GM12875 (cell line): ENCODE measurements around the gene JAKMIP1.
A peak's percentile ranks its signal among the peaks of the same experiment; 100 is the strongest.

Experiments
- H3K4me3 ChIP-seq: one replicate; pipeline ENCODE4 v1.5.1; 2011; ENCODE audit warnings: low read depth, low read length, control low read depth
- TF ChIP-seq, protein P1 (sequence below): IDR thresholded peaks from 2 replicates; pipeline ENCODE4 v1.5.1; 2011; ENCODE audit warnings: low read depth, mild to moderate bottlenecking, control low read depth, inconsistent platforms, low read length, moderate library complexity, borderline replicate concordance; ENCODE audit not compliant: insufficient read depth

The JAKMIP1 gene

DNA sequence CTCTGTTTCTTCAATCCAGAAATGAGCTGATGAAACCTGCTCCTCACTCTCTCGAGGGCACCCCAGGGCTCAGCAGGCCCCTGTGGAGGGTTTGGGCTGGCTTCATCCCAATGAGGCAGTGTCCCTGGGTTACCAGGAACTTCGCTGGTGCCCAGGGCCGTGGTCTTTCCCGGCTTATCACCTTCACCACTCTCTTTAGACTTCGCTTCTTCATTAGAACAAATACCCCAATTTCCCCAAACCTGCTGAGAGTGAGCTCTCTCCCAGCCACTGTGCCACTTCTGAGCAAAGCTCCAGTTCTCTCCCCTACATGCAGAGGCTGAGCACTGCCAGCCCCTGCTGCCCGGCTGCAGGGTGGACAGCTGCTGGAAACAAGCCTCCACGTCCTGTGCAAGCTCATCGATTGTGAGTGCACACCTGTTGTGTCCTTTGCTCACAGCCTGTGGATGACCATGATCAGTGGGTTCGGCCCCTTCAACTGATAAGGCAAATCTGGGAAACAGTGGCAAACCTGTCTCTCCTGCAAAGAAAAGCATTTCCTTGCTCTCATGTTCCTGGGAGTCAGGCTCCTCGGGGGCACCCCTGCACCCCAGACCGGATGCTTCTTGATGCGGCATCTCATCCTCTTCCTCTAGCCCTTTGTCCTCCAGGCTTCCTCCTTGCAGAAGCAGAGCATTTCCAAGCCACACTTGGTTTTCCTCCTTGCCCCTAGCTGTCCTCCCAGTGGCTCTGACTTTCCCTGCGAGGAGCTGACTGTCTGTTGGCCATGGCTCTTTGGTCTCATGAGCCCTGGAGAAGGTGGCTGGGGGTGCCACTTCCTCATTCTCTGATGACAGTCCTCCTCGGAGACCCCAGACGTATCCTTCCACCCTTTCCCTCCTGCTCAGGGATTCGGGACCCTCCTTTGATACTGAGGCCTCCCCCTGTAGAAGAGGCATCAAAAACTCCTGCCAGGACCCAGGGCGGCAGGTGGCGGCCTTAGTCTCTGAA is 210.8 kb downstream of the JAKMIP1 start:
- H3K4me3 ChIP-seq, result no peak overlapping the region

DNA sequence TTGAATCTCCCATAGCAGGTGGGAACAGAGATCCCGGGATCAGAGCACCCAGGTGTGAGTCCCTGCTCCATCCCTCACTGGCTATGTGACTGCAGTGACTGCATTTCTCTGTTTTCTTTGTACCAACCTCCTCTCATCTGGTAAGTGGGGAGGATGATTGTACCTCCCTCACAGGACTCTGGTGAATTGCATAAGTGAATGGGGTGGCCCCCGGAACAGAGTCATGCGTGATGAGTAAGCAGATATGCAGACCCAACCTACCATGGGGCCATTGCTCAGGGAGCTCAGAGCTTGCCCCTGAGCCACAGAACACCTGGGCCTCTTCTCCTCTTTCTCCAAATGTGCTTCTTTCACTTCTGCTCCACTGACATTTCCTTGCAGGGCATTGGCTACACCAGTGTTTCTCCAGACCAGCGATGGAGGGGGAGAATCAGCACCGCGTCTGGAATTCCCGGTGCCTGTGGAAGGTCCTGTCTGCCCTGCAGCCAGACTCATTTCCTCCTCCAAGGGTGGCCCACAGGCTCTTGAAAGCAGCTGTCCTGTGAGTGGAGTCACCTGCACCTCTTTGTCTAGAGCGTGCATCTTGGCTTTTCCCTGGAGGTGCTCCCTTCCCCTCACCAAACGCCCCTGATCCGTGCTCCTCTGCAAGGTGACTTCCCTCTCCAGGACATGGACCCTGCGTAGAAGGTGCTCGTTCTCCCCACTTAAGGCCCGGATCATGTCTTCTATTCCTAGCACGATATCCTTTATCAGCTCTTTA is 212.1 kb downstream of the JAKMIP1 start:
- TF ChIP-seq, protein P1, sequence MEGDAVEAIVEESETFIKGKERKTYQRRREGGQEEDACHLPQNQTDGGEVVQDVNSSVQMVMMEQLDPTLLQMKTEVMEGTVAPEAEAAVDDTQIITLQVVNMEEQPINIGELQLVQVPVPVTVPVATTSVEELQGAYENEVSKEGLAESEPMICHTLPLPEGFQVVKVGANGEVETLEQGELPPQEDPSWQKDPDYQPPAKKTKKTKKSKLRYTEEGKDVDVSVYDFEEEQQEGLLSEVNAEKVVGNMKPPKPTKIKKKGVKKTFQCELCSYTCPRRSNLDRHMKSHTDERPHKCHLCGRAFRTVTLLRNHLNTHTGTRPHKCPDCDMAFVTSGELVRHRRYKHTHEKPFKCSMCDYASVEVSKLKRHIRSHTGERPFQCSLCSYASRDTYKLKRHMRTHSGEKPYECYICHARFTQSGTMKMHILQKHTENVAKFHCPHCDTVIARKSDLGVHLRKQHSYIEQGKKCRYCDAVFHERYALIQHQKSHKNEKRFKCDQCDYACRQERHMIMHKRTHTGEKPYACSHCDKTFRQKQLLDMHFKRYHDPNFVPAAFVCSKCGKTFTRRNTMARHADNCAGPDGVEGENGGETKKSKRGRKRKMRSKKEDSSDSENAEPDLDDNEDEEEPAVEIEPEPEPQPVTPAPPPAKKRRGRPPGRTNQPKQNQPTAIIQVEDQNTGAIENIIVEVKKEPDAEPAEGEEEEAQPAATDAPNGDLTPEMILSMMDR, result no peak

More for the DNA sequence above, 210.8 kb downstream of the JAKMIP1 start:
- TF ChIP-seq, protein P1, result no peak

GRCh38 chr4:5984843-5985242 is 215.5 kb downstream of the JAKMIP1 start:
- H3K4me3 ChIP-seq, result no peak overlapping the region
- TF ChIP-seq, protein P1, result no peak

More for the DNA sequence above, 212.1 kb downstream of the JAKMIP1 start:
- no peak overlapping the region for H3K4me3 ChIP-seq

DNA sequence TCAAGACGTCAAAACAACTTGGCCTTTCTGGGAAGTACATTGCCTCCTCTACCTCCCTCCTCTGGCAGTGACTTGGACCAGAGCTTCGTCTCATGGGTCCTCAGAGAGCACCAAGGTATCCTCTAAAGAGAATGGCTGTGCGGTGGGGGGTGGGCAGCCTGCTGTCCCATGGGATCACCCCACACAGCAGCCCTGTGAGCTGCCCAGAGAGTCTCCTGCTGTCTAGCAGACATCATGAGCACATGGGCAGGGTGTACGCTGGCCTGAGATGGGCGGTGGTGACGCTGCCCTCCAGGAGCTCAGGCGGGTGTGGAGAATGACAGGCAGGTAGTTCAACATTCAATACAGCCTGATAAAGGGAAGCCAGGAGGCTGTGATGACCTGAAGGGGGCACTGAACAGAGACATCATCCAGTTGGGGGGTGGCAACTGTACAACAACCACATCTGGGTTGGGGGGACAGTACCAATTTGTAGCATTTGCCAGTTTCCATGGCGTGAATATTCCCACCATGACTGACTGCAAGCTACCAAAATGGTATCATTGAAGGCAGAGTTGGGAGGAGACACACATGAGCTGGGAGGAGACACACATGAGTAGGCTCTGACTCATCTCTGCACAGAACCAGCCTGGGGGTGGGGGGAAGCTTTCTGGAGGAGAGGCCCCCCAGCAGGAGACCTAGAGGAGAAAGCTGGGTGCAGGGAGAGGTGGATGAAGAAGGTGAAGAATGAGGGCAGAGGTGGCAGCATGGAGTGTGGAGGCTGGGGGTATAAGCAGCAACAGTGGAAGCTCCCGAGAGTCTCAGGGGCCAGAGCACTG is 218.0 kb downstream of the JAKMIP1 start:
- H3K4me3 ChIP-seq, result no peak overlapping the region
- TF ChIP-seq, protein P1, result no peak

- TF ChIP-seq, protein P1, result no peak
- no peak overlapping the region for H3K4me3 ChIP-seq
Observed at GRCh38 chr4:5980436-5981155, 219.8 kb downstream of the JAKMIP1 start.

DNA sequence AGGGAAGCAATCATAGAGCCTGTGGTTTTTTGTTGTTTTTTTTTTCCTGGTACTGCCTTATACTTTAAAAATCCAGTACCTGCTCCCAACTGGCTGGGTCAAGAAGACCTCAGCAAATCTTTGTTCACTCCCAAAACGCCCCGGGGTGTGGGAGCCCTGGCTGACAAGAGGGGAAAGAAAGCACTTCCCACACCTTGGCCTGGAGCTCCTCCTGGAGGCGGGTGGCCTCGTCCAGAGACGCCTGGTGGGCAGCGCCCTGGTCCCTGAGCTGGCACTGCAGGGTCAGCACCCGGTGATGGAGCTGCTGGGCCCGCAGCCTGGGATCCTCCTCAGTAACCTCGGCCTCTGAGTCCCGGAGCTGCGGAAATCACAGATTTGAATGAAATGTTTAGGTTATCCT is 220.4 kb downstream of the JAKMIP1 start:
- TF ChIP-seq, protein P1, result peak; percentile 38; the same call in 1 of the 2 replicates
- no peak overlapping the region for H3K4me3 ChIP-seq
